Measurements from ENCODE around the gene OTUD7B. TPM values are rescaled to one million over a fixed set of nuclear protein-coding genes. Genes with fewer than 3 reads are reported as not detected.
"Not testable (repeated sequence)": the region's sequence is repeated elsewhere in the genome, so short reads cannot be mapped to it uniquely, and the experiment has no call there.

OTUD7B gene
- total and polyA plus RNA-seq, 2 experiments from 2014 or later, result 3.5 to 20.1 TPM

GRCh38 chr1:149942885-149943284 lies 67.6 kb downstream of the OTUD7B start:
- in situ Hi-C loops (cut with MboI), result no loop called here
- no peak overlapping the region for H3K4me2 ChIP-seq (ENCODE audit: unreplicated experiment)
- no peaks in the 10 kb centered on the region for H3K79me2 ChIP-seq (ENCODE audit: insufficient read depth)
- H2AFZ ChIP-seq, result no peak overlapping the region
- WGBS, 2 experiments (ENCODE audit: low coverage in 1 of 2, low lambda C conversion rate in 2 of 2, missing lambda C conversion rate in 2 of 2), result 42 to 51% methylated on average over 3 of the region's 3 CpGs
- H3K4me1 ChIP-seq (ENCODE audit: insufficient read depth), result peaks cover 20% of the 10 kb centered on the region
- H3K9ac ChIP-seq, result no peak overlapping the region
- H3K4me3 ChIP-seq, result no peak overlapping the region
- H4K20me1 ChIP-seq (ENCODE audit: insufficient read depth), result no peaks in the 10 kb centered on the region
- DNase-seq, result no peak
- H3K9me2 ChIP-seq (ENCODE audit: insufficient read depth), result no peaks in the 10 kb centered on the region
- H3K9me3 ChIP-seq (ENCODE audit: low read depth), result no peaks in the 10 kb centered on the region
- peaks cover 33% of the 10 kb centered on the region for H3F3A ChIP-seq (ENCODE audit: insufficient read depth)
- 0 out of 2 replicates have a peak overlapping the region, but pooled peaks have one; percentile 0 for H3K27ac ChIP-seq
- TF ChIP-seq EZH2 (IDR thresholded peaks at IDR 0.05; ENCODE audit: insufficient read depth, poor library complexity, severe bottlenecking) (no peak), EZH2phosphoT487 (IDR thresholded peaks at IDR 0.05; ENCODE audit: insufficient read depth, low read depth) (no peak)
- H3K27me3 ChIP-seq (replicated peaks; ENCODE audit: insufficient read depth), result no peaks in the 10 kb centered on the region
- H3K36me3 ChIP-seq (ENCODE audit: low read depth), result peaks cover 31% of the 10 kb centered on the region; the same call in 1 of the 2 replicates

- Histone ChIP-seq H3K36me3 (ENCODE audit: low read depth) (peaks cover 25% of the 10 kb centered on the region; the same call in 1 of the 2 replicates), H3K9me2 (ENCODE audit: insufficient read depth) (no peaks in the 10 kb centered on the region), H3K4me3 (no peak overlapping the region), H3K79me2 (ENCODE audit: insufficient read depth) (no peaks in the 10 kb centered on the region), H3K4me2 (ENCODE audit: unreplicated experiment) (no peak overlapping the region), H2AFZ (no peak overlapping the region), H3F3A (ENCODE audit: insufficient read depth) (peaks cover 39% of the 10 kb centered on the region), H3K4me1 (ENCODE audit: insufficient read depth) (peaks cover 27% of the 10 kb centered on the region), H3K9ac (no peak overlapping the region), H3K9me3 (ENCODE audit: low read depth) (no peaks in the 10 kb centered on the region), H4K20me1 (ENCODE audit: insufficient read depth) (no peaks in the 10 kb centered on the region), H3K27me3 (replicated peaks; ENCODE audit: insufficient read depth) (no peaks in the 10 kb centered on the region), H3K27ac (peak overlapping the region; percentile 0; the same call in 1 of the 2 replicates)
- DNase-seq, result no peak
- in situ Hi-C loops (cut with MboI), result no loop called here
- 43 to 48% methylated on average over 5 of the region's 5 CpGs for WGBS, 2 experiments (ENCODE audit: low coverage in 1 of 2, low lambda C conversion rate in 2 of 2, missing lambda C conversion rate in 2 of 2)
- TF ChIP-seq EZH2 (IDR thresholded peaks at IDR 0.05; ENCODE audit: insufficient read depth, poor library complexity, severe bottlenecking), result no peak
- TF ChIP-seq EZH2phosphoT487 (IDR thresholded peaks at IDR 0.05; ENCODE audit: insufficient read depth, low read depth), result no peak
Observed at GRCh38 chr1:149942207-149942606, 68.3 kb downstream of the OTUD7B start.

- Histone ChIP-seq H4K20me1 (ENCODE audit: insufficient read depth) (no peaks in the 10 kb centered on the region), H3K4me2 (ENCODE audit: unreplicated experiment) (no peak overlapping the region), H3K27me3 (replicated peaks; ENCODE audit: insufficient read depth) (no peaks in the 10 kb centered on the region), H3K79me2 (ENCODE audit: insufficient read depth) (peaks cover 10% of the 10 kb centered on the region; the same call in 1 of the 2 replicates), H3F3A (ENCODE audit: insufficient read depth) (peaks cover 43% of the 10 kb centered on the region), H3K4me3 (no peak overlapping the region), H3K9me3 (ENCODE audit: low read depth) (no peaks in the 10 kb centered on the region), H3K9me2 (ENCODE audit: insufficient read depth) (no peaks in the 10 kb centered on the region), H3K4me1 (ENCODE audit: insufficient read depth) (peaks cover 37% of the 10 kb centered on the region), H3K27ac (peak overlapping the region; percentile 75), H3K9ac (no peak overlapping the region), H3K36me3 (ENCODE audit: low read depth) (peaks cover 15% of the 10 kb centered on the region; the same call in 1 of the 2 replicates), H2AFZ (no peak overlapping the region)
- TF ChIP-seq EZH2phosphoT487 (IDR thresholded peaks at IDR 0.05; ENCODE audit: insufficient read depth, low read depth), result no peak
- no peak for TF ChIP-seq EZH2 (IDR thresholded peaks at IDR 0.05; ENCODE audit: insufficient read depth, poor library complexity, severe bottlenecking)
- WGBS, 2 experiments (ENCODE audit: low coverage in 1 of 2, low lambda C conversion rate in 2 of 2, missing lambda C conversion rate in 2 of 2), result 65 to 81% methylated on average over 3 of the region's 3 CpGs
- in situ Hi-C loops (cut with MboI), result no loop called here
- DNase-seq, result no peak
Observed at GRCh38 chr1:149940427-149940826, 70.1 kb downstream of the OTUD7B start.

- Histone ChIP-seq H3K9ac (peak overlapping the region; percentile 19; the same call in 1 of the 2 replicates), H3K4me1 (ENCODE audit: insufficient read depth) (peaks cover 39% of the 10 kb centered on the region), H3K27ac (peak overlapping the region; percentile 75), H3K4me2 (ENCODE audit: unreplicated experiment) (peak overlapping the region; percentile 74), H3F3A (ENCODE audit: insufficient read depth) (peaks cover 43% of the 10 kb centered on the region), H3K79me2 (ENCODE audit: insufficient read depth) (peaks cover 15% of the 10 kb centered on the region; the same call in 1 of the 2 replicates), H3K4me3 (peak overlapping the region; percentile 45)
- H4K20me1 ChIP-seq (ENCODE audit: insufficient read depth); H3K27me3 ChIP-seq (replicated peaks; ENCODE audit: insufficient read depth); H3K36me3 ChIP-seq (ENCODE audit: low read depth); H2AFZ ChIP-seq; DNase-seq; H3K9me2 ChIP-seq (ENCODE audit: insufficient read depth); in situ Hi-C loops (cut with MboI); H3K9me3 ChIP-seq (ENCODE audit: low read depth): not testable (repeated sequence)
- 19 to 23% methylated on average over 11 to 13 of the region's 13 CpGs for WGBS, 2 experiments (ENCODE audit: low coverage in 1 of 2, low lambda C conversion rate in 2 of 2, missing lambda C conversion rate in 2 of 2)
Observed at GRCh38 chr1:149938668-149939003, 71.9 kb downstream of the OTUD7B start.

GRCh38 chr1:149937759-149938158 lies 72.8 kb downstream of the OTUD7B start:
- no peak for TF ChIP-seq EZH2 (IDR thresholded peaks at IDR 0.05; ENCODE audit: insufficient read depth, poor library complexity, severe bottlenecking)
- TF ChIP-seq EZH2phosphoT487 (IDR thresholded peaks at IDR 0.05; ENCODE audit: insufficient read depth, low read depth), result no peak
- Histone ChIP-seq H4K20me1 (ENCODE audit: insufficient read depth) (no peaks in the 10 kb centered on the region), H3K9me2 (ENCODE audit: insufficient read depth) (no peaks in the 10 kb centered on the region), H3K4me2 (ENCODE audit: unreplicated experiment) (peak overlapping the region; percentile 90), H3K79me2 (ENCODE audit: insufficient read depth) (peaks cover 15% of the 10 kb centered on the region; the same call in 1 of the 2 replicates), H3K36me3 (ENCODE audit: low read depth) (no peaks in the 10 kb centered on the region), H3K27ac (peak overlapping the region; percentile 24; the same call in 1 of the 2 replicates), H3F3A (ENCODE audit: insufficient read depth) (peaks cover 43% of the 10 kb centered on the region), H3K4me3 (no peak overlapping the region), H3K9me3 (ENCODE audit: low read depth) (no peaks in the 10 kb centered on the region), H3K27me3 (replicated peaks; ENCODE audit: insufficient read depth) (no peaks in the 10 kb centered on the region), H2AFZ (no peak overlapping the region), H3K9ac (no peak overlapping the region), H3K4me1 (ENCODE audit: insufficient read depth) (peaks cover 39% of the 10 kb centered on the region)
- DNase-seq, result peak; percentile 37
- in situ Hi-C loops (cut with MboI), result no loop called here
